Cardiac fibroblast (primary cell): Measurements from ENCODE around the gene SPNS3.

ENCODE experiments used
- DNase-seq, 2 donors: peaks; one replicate each; pipeline versions ENCODE4 v3.0.0 to v3.0.0-alpha.2; 2010; ENCODE audit warnings: low read depth in 2 of 2
- H3K4me3 ChIP-seq, 2 donors: replicated peaks in 1 of 2; 1 replicate in 1 of 2; 2 replicates in 1 of 2; pipeline ENCODE4 v1.5.1; 2011; ENCODE audit warnings: low read depth in 2 of 2, low read length in 2 of 2, mild to moderate bottlenecking in 2 of 2, moderate library complexity in 1 of 2
- CTCF ChIP-seq: IDR thresholded peaks from one replicate; pipeline ENCODE4 v1.5.1; 2011; ENCODE audit warnings: low read depth, mild to moderate bottlenecking, low read length, inconsistent platforms

SPNS3 gene

GRCh38 chr17:4506892-4507291 lies 73.2 kb downstream of the SPNS3 start:
- DNase-seq, result no peak
- no peak overlapping the region for H3K4me3 ChIP-seq
- TF ChIP-seq CTCF, result no peak

GRCh38 chr17:4507361-4508111 lies 73.8 kb downstream of the SPNS3 start:
- no peak for DNase-seq

GRCh38 chr17:4508207-4508606 lies 74.5 kb downstream of the SPNS3 start:
- no peak overlapping the region for H3K4me3 ChIP-seq
- no peak for TF ChIP-seq CTCF
- DNase-seq, result no peak

More at GRCh38 chr17:4507361-4508111, 73.8 kb downstream of the SPNS3 start:
- no peak for TF ChIP-seq CTCF
- no peak overlapping the region for H3K4me3 ChIP-seq

- TF ChIP-seq CTCF, result no peak
- DNase-seq, result no peak
These were observed 75.7 kb downstream of the SPNS3 start for GRCh38 chr17:4509401-4509800.

GRCh38 chr17:4509923-4510617 lies 76.3 kb downstream of the SPNS3 start:
- TF ChIP-seq CTCF, result no peak
- no peak overlapping the region for H3K4me3 ChIP-seq
- DNase-seq, result no peak

More at GRCh38 chr17:4509401-4509800, 75.7 kb downstream of the SPNS3 start:
- no peak overlapping the region for H3K4me3 ChIP-seq

GRCh38 chr17:4510618-4510941 lies 76.8 kb downstream of the SPNS3 start:
- TF ChIP-seq CTCF, result no peak
- H3K4me3 ChIP-seq, result no peak overlapping the region
- no peak for DNase-seq
